GM12873 (cell line): ENCODE data around the gene MX1.

Experiments
- CTCF ChIP-seq: IDR thresholded peaks from 2 replicates; pipeline ENCODE4 v1.5.1; 2012; ENCODE audit warnings: low read depth, mild to moderate bottlenecking, moderate library complexity, low read length, control low read depth; ENCODE audit not compliant: insufficient read depth; ENCODE audit errors: missing control alignments

MX1 gene

DNA sequence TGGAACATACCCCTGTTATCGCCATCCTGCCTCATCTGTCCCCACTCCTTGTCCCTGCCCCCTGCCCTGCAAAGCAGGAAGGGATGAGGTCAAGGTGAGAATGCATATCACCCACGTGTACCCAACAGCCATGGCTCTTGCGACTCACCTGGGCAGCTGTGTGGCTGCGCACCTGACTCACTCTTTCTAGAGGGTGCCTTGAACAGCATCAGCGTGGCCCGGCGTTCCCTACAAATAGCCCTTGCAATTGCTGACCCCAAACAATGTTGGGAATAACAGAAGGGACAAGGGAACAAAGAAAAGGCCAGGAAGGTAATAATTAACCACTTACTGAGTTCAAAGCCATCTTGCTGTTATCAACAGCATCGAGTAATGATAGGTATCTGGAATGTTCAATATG is 71.7 kb downstream of the MX1 start:
- TF ChIP-seq CTCF: no peak

DNA sequence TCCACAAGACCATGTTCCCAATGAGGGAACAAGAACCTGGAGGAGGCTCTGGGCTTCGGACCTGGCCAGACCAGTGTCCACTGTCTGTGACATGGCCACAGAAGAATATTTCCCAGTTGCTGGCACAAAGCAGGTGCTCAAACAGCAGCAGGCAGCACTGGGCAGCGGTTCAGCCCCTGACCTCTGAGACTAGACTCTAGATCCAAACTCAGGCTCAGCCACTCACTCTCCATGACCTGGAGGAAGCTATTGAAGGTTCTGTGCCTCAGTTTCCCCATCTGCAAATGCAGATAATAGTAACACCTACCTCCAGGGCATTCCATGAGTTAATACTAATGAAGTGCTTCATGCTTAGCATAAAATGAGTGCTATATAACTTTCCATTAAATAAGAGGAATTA is 73.9 kb downstream of the MX1 start:
- TF ChIP-seq CTCF: no peak

- no peak for TF ChIP-seq CTCF
Observed at GRCh38 chr21:41500363-41500762, 74.3 kb downstream of the MX1 start.

DNA sequence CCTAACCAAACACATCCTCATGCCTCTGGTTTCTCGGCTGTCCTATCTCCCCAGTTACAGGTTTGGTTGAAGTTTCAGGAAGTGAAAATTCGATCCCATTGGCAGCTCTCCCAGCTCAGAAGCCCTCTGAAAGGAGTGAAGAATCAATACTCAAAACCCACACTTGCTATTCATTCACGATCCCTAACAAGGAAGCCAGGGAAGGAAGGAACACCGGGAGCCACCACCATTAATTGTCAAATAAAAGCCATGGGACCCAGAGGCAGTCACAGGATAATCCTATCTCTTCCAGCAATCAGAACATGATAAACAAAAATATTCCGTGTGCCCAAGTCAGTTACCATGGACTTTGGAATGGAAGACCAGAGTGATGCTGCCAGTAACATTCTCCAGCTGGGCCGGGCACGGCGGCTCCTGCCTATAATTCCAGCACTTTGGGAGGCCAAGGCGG is 74.9 kb downstream of the MX1 start:
- TF ChIP-seq CTCF: no peak

GRCh38 chr21:41501919-41502318 is 75.9 kb downstream of the MX1 start:
- no peak for TF ChIP-seq CTCF

- no peak for TF ChIP-seq CTCF
Observed at GRCh38 chr21:41503331-41503730, 77.3 kb downstream of the MX1 start.

- TF ChIP-seq CTCF: no peak
Observed at GRCh38 chr21:41504030-41504429, 78.0 kb downstream of the MX1 start.

DNA sequence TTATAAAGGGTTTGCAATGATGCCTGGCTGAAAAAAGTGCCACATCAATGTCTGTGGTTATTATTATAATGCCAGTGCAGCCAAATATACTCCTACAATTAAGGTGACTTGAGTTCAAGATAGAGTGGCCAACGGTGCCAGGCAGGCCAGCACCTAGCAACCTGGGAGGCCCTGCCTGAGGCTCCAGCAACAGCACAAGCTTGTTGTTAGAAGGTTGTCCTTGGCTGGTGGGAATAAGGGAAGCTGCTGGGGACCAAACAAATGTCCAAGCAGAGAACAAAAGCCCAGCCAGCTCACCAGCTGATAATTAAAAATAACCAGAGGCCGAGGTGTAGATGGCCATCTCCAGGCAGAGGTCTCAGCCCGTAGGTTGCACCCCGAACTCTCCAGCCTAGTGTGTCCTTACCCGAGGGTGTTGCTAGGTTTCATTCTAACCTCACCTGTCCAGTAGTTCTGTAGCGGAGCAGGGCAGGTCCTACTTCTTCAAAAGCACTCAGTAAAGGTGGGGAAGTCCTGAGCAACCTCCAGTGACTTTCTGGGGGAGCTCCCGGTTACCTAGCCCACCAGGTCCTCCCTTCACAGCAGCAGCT is 80.1 kb downstream of the MX1 start:
- no peak for TF ChIP-seq CTCF
